ENCODE results near the gene ANO3.

Gene ANO3

DNA sequence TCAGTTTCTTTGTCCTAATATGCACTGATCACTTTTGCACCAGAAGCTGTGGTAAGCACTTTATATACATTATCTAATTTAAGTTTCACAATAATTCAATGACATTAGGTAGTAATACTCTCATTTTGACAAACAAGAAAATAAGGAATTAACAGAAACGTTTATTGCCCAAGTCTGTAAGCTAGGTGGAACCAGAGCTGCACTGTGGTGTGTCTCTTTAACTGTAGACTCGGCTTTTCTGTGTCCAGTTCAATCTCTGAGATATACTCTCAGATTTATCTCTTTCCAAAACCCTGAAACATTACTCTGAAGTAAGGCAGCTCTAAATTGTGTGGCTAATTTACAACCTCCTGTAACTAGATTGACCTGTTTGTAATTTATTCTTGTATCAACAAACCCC, 139.1 kb downstream of the ANO3 start:
- no peak overlapping the region for H3K27ac ChIP-seq (ENCODE audit: low read depth, low read length)
- H3K27me3 ChIP-seq (ENCODE audit: control insufficient read depth, low read length) = no peaks in the 10 kb centered on the region
- H3K36me3 ChIP-seq (ENCODE audit: control insufficient read depth, low read length) = no peaks in the 10 kb centered on the region
- H3F3A ChIP-seq (ENCODE audit: control insufficient read depth, insufficient read depth) = no peaks in the 10 kb centered on the region
- no peaks in the 10 kb centered on the region for H3K79me2 ChIP-seq (ENCODE audit: control insufficient read depth, low read length)
- H3K9me2 ChIP-seq (replicated peaks; ENCODE audit: control insufficient read depth, low read length) = no peaks in the 10 kb centered on the region
- H3K4me3 ChIP-seq (ENCODE audit: low read length) = no peak overlapping the region
- no peak overlapping the region for H3K4me2 ChIP-seq (ENCODE audit: low read length)
- no peaks in the 10 kb centered on the region for H4K20me1 ChIP-seq (ENCODE audit: control insufficient read depth, insufficient read depth, low read depth, low read length)
- H3K4me1 ChIP-seq (ENCODE audit: control insufficient read depth, low read length) = no peaks in the 10 kb centered on the region
- H3K9me3 ChIP-seq (ENCODE audit: control insufficient read depth, insufficient read depth, low read length) = no peaks in the 10 kb centered on the region
- no peak for TF ChIP-seq EZH2phosphoT487 (IDR thresholded peaks at IDR 0.05; ENCODE audit: borderline replicate concordance, low read length)
- TF ChIP-seq, protein P1, sequence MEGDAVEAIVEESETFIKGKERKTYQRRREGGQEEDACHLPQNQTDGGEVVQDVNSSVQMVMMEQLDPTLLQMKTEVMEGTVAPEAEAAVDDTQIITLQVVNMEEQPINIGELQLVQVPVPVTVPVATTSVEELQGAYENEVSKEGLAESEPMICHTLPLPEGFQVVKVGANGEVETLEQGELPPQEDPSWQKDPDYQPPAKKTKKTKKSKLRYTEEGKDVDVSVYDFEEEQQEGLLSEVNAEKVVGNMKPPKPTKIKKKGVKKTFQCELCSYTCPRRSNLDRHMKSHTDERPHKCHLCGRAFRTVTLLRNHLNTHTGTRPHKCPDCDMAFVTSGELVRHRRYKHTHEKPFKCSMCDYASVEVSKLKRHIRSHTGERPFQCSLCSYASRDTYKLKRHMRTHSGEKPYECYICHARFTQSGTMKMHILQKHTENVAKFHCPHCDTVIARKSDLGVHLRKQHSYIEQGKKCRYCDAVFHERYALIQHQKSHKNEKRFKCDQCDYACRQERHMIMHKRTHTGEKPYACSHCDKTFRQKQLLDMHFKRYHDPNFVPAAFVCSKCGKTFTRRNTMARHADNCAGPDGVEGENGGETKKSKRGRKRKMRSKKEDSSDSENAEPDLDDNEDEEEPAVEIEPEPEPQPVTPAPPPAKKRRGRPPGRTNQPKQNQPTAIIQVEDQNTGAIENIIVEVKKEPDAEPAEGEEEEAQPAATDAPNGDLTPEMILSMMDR (IDR thresholded peaks at IDR 0.05; ENCODE audit: low read depth, low read length, poor library complexity, severe bottlenecking) = no peak

DNA sequence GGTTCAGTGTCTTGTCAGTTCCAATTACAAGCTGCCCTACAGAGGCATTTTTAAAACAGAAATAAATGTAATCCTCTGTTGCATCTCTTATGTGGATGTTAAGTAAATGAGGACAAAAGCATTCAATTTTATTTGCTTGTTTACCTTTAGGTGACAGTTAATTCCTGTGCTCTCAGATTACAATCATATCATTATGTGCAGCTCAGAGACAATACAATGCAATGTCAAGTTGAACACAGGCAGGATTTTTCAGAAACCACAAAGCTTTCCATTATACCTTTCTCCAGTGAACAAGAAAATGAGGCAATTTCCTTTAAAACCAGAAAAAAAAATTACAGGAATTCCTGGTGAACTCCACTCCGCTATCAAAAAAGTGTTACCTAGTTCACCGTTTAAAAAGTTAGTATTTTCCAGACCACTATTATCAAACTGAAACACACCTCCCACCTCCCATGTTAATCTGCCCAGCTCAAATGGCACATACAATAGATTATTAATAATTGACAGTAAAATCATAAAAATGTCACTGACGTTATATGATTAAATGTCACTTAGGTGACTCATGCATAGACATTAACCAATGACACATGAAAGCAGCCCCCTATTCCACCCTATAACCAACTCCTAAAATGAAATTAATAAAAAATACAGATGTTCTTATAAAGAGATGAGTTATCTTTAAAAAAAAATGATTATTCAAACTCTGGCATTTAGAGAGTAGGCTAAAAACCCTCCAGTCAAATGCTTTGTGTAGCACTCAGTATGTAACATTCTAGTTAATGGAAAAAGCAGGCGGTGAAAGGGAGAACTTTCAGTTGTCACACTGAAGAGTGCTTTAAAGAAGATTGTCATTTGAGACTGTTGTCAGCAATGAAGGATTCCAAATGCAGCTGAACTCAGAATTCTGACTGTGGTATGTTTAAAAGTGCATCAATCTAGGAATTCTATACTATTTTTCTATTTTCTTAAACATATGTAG, 141.6 kb downstream of the ANO3 start:
- H3K36me3 ChIP-seq (ENCODE audit: control insufficient read depth, low read length) = no peaks in the 10 kb centered on the region
- no peaks in the 10 kb centered on the region for H3K9me3 ChIP-seq (ENCODE audit: control insufficient read depth, insufficient read depth, low read length)
- no peak overlapping the region for H3K27ac ChIP-seq (ENCODE audit: low read depth, low read length)
- H3K27me3 ChIP-seq (ENCODE audit: control insufficient read depth, low read length) = no peaks in the 10 kb centered on the region
- no peaks in the 10 kb centered on the region for H3K4me1 ChIP-seq (ENCODE audit: control insufficient read depth, low read length)
- no peak overlapping the region for H3K4me2 ChIP-seq (ENCODE audit: low read length)
- H3K4me3 ChIP-seq (ENCODE audit: low read length) = no peak overlapping the region
- H3K79me2 ChIP-seq (ENCODE audit: control insufficient read depth, low read length) = no peaks in the 10 kb centered on the region
- H4K20me1 ChIP-seq (ENCODE audit: control insufficient read depth, insufficient read depth, low read depth, low read length) = no peaks in the 10 kb centered on the region
- H3F3A ChIP-seq (ENCODE audit: control insufficient read depth, insufficient read depth) = no peaks in the 10 kb centered on the region
- H3K9me2 ChIP-seq (replicated peaks; ENCODE audit: control insufficient read depth, low read length) = no peaks in the 10 kb centered on the region
- TF ChIP-seq, protein P1 (IDR thresholded peaks at IDR 0.05; ENCODE audit: low read depth, low read length, poor library complexity, severe bottlenecking) = no peak
- no peak for TF ChIP-seq EZH2phosphoT487 (IDR thresholded peaks at IDR 0.05; ENCODE audit: borderline replicate concordance, low read length)

DNA sequence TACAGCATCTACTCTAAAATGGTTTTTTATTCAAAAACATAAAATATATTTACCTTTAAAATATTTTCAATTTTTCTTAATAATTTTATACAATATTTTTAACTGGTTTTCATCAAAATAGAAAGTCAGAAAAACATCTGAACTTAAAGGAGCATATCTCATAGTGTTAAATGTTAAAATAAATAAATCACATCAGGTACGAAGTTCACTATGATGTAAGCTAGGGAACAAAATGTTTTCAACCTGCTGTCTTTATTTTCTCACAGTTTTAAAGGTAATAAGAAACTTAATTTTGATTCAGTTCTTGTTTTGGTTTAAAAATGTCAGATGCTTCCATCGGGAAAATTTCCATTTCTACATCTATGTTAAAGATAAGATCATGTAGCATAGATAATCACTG, 142.5 kb downstream of the ANO3 start:
- Histone ChIP-seq H4K20me1 (ENCODE audit: control insufficient read depth, insufficient read depth, low read depth, low read length) (no peaks in the 10 kb centered on the region), H3K9me3 (ENCODE audit: control insufficient read depth, insufficient read depth, low read length) (no peaks in the 10 kb centered on the region), H3K4me1 (ENCODE audit: control insufficient read depth, low read length) (no peaks in the 10 kb centered on the region), H3K36me3 (ENCODE audit: control insufficient read depth, low read length) (no peaks in the 10 kb centered on the region), H3K27ac (ENCODE audit: low read depth, low read length) (no peak overlapping the region), H3K27me3 (ENCODE audit: control insufficient read depth, low read length) (no peaks in the 10 kb centered on the region), H3K4me3 (ENCODE audit: low read length) (no peak overlapping the region), H3K79me2 (ENCODE audit: control insufficient read depth, low read length) (no peaks in the 10 kb centered on the region), H3F3A (ENCODE audit: control insufficient read depth, insufficient read depth) (no peaks in the 10 kb centered on the region), H3K4me2 (ENCODE audit: low read length) (no peak overlapping the region), H3K9me2 (replicated peaks; ENCODE audit: control insufficient read depth, low read length) (no peaks in the 10 kb centered on the region)
- TF ChIP-seq EZH2phosphoT487 (IDR thresholded peaks at IDR 0.05; ENCODE audit: borderline replicate concordance, low read length) = no peak

DNA sequence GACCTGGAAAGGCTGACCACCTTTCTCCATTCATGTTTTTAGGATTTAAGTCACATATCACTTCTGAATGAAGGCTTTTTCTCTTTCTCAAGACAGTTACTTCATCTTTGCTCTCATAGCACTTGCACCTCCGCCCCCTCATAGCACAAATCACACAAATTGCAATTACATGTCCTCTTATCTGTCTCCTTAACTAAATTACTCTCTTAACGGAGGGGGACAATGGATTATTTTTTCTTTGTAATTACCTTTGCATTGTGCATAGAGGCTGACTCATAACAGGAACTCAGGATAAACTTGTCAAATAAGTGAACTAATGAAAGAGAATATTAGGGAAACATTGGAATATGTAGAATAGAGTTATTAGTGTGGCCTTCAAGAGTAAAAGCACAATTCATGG, 145.5 kb downstream of the ANO3 start:
- no peak overlapping the region for H3K27ac ChIP-seq (ENCODE audit: low read depth, low read length)
- H3K9me3 ChIP-seq (ENCODE audit: control insufficient read depth, insufficient read depth, low read length) = no peaks in the 10 kb centered on the region
- no peaks in the 10 kb centered on the region for H4K20me1 ChIP-seq (ENCODE audit: control insufficient read depth, insufficient read depth, low read depth, low read length)
- no peak overlapping the region for H3K4me2 ChIP-seq (ENCODE audit: low read length)
- no peaks in the 10 kb centered on the region for H3K27me3 ChIP-seq (ENCODE audit: control insufficient read depth, low read length)
- no peaks in the 10 kb centered on the region for H3K36me3 ChIP-seq (ENCODE audit: control insufficient read depth, low read length)
- H3K4me3 ChIP-seq (ENCODE audit: low read length) = no peak overlapping the region
- no peaks in the 10 kb centered on the region for H3K9me2 ChIP-seq (replicated peaks; ENCODE audit: control insufficient read depth, low read length)
- TF ChIP-seq EZH2phosphoT487 (IDR thresholded peaks at IDR 0.05; ENCODE audit: borderline replicate concordance, low read length) = no peak
- H3K79me2 ChIP-seq (ENCODE audit: control insufficient read depth, low read length) = no peaks in the 10 kb centered on the region
- H3F3A ChIP-seq (ENCODE audit: control insufficient read depth, insufficient read depth) = no peaks in the 10 kb centered on the region
- H3K4me1 ChIP-seq (ENCODE audit: control insufficient read depth, low read length) = no peaks in the 10 kb centered on the region
